HL-60/S4 treated with retinoic acid at 250 ng/mL for 4 days and 3 days (cell line): ENCODE data around the gene HOXB9.

ENCODE experiments used
- in situ Hi-C: fragments of 300-500 bp; cut with MboI; formaldehyde crosslinking; loops from 2 replicates; pipeline ENCODE4 v1.7.0; 2022; ENCODE audit warnings: low sequenced_read_pairs

Gene HOXB9

GRCh38 chr17:48599354-48599753, 26.8 kb downstream of the HOXB9 start:
- in situ Hi-C loops: no loop called here

GRCh38 chr17:48598736-48599135, 27.4 kb downstream of the HOXB9 start:
- in situ Hi-C loops: no loop called here

GRCh38 chr17:48597778-48598631, 28.2 kb downstream of the HOXB9 start:
- in situ Hi-C loops: no loop called here

GRCh38 chr17:48597528-48597777, 28.7 kb downstream of the HOXB9 start:
- in situ Hi-C loops: no loop called here

DNA sequence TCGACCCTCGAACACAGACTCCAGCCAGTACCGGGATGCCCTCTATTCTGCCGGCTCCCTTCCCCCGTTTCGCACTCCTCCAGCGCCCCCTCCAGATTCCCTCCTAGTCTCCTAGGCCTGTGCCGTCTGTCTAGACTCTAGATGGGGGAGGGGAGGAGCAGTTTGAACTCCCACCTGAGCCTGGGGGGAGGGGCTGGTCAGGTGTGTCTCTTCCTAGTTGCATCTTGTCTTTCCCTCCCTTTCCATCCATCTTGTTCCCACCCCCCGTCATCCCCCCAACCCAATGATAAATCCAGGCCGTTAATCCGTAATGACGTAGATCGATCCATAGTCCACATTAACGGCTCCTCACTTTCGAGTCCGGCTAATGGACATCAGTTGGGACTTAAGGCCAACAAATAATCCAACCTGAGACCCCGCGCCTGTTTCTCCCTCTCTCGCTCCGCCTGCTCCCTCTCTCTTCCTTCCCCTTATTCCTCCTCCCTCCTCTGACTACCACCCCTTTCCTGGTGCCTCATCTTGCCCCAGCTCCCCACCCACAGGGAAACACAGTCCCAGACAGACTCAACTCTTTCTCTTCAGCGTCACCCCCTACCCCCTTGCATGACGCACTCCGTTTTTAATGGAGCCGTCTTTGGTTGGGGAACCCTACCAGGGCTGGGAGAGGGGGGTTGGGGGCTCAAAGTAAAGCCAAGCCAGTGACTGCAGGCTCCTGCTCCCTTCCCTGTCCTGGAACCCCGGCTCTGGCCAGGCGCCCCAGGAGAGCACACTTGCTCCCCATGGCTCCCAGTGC, 29.2 kb downstream of the HOXB9 start:
- in situ Hi-C loops: no loop called here

GRCh38 chr17:48596000-48596734, 30.0 kb downstream of the HOXB9 start:
- in situ Hi-C loops: no loop called here

- in situ Hi-C loops: no loop called here
Measured at GRCh38 chr17:48595278-48595999, 30.7 kb downstream of the HOXB9 start.

DNA sequence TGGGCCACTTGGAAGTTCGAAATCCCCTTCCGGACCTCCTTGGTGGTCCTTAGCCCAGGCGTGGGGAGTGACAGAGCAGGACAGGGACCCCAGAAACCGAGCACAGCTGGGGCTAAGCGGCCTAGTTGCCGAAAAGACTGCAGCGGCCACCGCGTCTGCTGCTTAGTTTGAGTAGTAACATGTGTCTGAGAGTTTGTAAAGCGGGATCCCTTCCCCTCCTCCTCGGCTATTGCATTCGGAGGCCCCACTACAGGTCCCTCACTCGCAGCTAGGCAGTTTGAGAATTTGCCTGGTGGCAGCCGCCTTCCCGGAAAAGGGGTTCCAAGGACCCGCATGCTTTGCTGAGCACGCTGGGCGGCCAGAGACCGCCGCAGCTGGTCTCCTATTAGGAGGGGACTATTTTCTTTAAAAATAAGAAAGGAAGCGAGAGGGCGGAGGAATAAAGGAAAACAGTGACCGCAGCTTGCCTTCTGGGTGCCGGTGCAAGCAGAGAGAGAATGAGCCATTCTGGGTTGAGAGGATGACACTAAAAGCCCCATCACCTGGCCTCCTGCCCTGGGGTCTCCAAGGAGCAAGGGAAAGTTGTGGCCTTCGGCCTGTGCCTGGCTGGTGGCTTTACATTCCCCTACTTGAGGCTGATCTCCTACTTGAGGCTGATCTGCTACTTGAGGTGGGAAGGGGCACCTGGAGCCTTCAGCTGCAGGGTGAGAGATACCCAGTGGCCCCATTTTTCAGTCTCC, 31.4 kb downstream of the HOXB9 start:
- in situ Hi-C loops: no loop called here

- in situ Hi-C loops: no loop called here
Measured at GRCh38 chr17:48593840-48594537, 32.2 kb downstream of the HOXB9 start.

DNA sequence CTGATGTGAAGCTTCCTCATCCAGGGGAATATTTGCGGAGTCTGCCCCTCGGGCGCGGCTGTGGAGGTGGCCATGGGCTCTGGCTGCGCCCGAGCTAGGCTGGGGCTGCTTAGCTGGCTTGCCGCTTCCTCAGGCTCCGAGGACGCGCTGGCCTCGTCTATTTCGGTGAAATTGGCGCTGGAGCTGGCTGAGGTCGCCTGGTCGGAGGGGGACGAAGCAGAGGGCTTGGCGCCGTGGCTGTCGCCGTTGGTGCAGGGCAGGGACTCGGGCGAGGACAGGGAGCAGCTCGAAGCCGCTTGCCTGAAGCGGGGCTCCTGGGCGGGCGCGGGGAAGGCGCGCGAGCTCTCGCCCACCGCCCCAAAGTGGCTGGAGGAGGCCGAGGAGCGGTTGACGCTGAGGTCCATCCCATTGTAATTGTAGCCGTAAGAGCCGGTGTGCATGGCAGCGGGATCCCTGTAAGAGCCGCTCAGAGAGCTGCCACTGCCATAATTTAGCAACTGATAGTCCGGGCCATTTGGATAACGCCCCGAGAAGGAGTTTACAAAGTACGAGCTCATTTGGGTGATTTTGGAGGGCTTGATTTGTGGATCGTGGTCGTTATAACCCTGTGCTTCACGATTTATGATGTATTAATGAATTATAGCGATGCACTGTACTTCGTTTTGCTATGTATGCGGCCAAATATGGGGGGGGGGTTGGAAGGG, 32.9 kb downstream of the HOXB9 start, which contains the start of gene HOXB5:
HOXB5 (minus strand) TSS at position 654 of the 704 bp plus-strand sequence; CDS start at position 557, 97 bp downstream.
- in situ Hi-C loops: no loop called here

- in situ Hi-C loops: no loop called here
Measured at GRCh38 chr17:48592577-48592976, 33.6 kb downstream of the HOXB9 start.

DNA sequence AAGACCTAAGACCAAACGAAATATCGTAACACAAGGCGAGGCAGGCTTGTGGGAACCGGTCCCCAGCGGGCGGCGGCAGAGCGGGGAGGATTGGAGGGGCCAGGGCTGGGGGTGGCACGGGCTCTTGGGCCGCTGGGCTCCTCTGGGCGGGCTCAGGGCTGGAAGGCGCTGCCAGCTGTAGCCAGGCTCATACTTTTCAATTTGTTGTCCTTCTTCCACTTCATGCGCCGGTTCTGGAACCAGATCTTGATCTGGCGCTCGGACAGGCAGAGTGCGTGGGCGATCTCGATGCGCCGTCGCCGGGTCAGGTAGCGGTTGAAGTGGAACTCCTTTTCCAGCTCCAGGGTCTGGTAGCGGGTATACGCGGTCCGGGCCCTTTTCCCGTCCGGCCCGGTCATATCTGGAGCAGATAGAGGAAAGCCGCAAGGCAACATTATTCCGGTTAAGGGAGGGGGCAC, 34.1 kb downstream of the HOXB9 start:
- in situ Hi-C loops: no loop called here

- in situ Hi-C loops: no loop called here
Measured at GRCh38 chr17:48591255-48592056, 34.7 kb downstream of the HOXB9 start.

DNA sequence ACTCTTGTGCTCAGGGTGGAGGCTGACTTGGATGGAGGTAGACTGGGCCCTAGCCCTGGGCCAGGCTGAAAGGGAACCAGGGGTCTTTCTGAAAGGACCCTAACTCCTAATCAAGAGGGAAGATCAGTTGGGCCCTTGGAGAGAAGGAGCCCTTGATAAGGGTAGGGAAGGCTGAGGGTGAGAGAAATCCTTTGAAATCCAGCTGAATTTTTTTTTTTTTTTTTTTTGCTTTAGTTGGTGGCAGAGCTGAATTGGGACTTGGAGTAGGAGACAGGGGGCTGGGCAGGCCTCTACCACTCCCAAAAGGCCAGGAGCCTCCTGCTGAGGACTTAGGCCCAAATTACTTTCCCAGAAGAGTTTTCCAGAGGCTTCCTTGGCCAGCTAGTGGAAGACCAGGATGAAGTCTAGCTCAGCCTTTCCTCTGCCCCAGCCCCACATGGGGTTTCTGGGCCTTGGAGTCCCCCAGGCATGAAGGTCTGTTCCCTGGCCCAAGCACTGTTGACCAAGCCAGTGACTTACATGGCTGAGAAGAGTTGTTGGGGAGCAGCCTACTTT, 35.5 kb downstream of the HOXB9 start:
- in situ Hi-C loops: no loop called here

- in situ Hi-C loops: no loop called here
Measured at GRCh38 chr17:48589831-48590606, 36.1 kb downstream of the HOXB9 start, which contains the start of gene HOXB3. HOXB3 (minus strand) TSS chr17:48590241; CDS start chr17:48552474, 37,767 bp downstream.

DNA sequence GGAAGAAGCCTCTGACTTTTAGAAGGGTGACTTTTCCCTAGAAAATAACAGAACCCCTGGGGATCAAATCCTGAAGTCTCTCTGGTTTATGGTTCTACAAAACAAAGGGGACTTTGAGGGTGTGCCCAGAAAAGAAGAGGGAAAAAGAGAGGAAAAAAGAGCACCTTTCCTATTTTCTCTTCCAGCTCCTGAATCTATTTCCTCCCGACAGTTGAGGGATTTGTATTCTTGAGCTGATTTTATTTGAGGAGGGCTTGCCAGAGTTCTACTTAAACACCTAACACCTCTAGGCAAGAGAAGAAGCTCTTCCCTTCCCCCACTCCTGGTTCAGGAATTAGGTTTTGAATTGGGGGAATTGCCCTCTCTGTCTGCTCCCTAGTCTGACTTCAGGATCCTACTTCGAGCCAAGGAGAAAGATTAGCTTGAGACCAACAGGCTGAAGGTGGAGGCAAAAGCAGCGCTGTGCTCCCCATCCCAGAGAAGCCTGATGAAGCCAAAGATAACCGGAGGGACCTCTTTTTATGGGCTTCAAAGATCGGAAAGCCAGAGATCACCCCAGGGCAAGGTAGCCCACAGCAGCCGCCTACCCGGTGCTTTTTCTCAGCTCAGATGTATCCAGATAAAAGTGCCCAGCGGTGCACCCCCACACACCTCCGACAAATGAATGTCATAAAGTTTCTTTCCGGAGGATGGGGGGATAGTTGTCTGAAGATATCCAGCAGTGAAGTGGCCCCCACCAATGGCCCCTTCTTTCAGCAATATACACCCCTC, 36.9 kb downstream of the HOXB9 start:
- in situ Hi-C loops: no loop called here
